Skeletal muscle satellite cell (primary cell): ENCODE results near the gene LSM5. TPM values are rescaled to one million over a fixed set of nuclear protein-coding genes. Genes with fewer than 3 reads are reported as not detected.
A peak's percentile ranks its signal among the peaks of the same experiment; 100 is the strongest.

Experiments
- H3K27me3 ChIP-seq: 2 replicates; pipeline ENCODE4 v1.7.0; 2013; ENCODE audit warnings: low read length; ENCODE audit not compliant: control insufficient read depth, insufficient read depth
- H3K36me3 ChIP-seq: 2 replicates; pipeline ENCODE4 v1.7.0; 2013; ENCODE audit warnings: mild to moderate bottlenecking, control low read depth, low read length; ENCODE audit not compliant: insufficient read depth
- H3K4me1 ChIP-seq: 2 replicates; pipeline ENCODE4 v1.7.0; 2013; ENCODE audit warnings: low read length; ENCODE audit not compliant: control insufficient read depth, insufficient read depth
- H3K4me2 ChIP-seq: 2 replicates; pipeline ENCODE4 v1.7.0; 2013; ENCODE audit warnings: mild to moderate bottlenecking, low read length
- H3K4me3 ChIP-seq: 2 replicates; pipeline ENCODE4 v1.7.0; 2013; ENCODE audit warnings: low read length
- H3K9ac ChIP-seq: 2 replicates; pipeline ENCODE4 v1.7.0; 2013; ENCODE audit warnings: mild to moderate bottlenecking, low read depth, low read length, moderate library complexity
- H3K9me3 ChIP-seq: replicated peaks from 2 replicates; pipeline ENCODE4 v1.7.0; 2013; ENCODE audit warnings: mild to moderate bottlenecking, control low read depth, low read length
- total RNA-seq: library from RNA; depleted of rRNA; stranded (reverse); fragments of >200 nt; gene quantifications from 2 replicates; pipeline ENCODE4 v1.2.3, GENCODE V29; 2012; rRNA removed

LSM5 gene
- total RNA-seq, result 25.6 and 28.8 TPM in 2 replicates

DNA sequence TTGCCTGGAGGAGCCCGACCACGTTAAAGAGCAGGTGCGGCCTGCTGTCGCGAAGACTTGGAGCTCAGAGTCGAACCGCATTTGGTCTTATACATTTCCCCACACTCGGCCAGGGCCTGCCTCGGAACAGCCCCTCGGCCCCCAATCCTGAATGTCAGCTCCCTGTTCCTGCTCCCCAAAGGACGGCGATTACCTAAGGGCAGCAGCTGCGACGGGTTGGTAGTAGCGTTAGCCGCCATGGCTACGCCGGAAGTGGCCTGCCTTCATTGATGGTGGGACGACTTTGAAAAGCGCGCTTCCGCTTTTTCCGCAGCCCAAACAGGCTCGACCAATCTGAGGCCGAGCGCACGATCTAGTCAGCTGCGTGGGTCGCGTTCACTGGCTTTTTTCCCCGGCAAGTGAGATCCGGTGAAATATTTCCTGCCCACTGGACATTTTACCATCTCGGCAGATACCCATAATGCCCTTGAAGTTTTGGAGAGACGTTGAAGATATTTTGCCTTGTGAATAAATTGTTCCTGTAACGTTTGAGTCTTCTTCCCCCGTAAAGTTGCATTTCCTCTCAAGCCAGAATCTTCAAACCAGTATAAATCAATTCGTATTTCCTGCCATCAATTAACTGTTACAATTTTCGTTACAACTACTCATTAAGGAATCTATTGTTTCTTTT is at the start of gene LSM5:
TSS of gene LSM5 (minus strand) at position 254 of the 670 bp plus-strand sequence. CDS start at position 239, 15 bp downstream.
- H3K36me3 ChIP-seq, result peaks cover 17% of the 10 kb centered on the region
- H3K4me1 ChIP-seq, result no peaks in the 10 kb centered on the region
- H3K9me3 ChIP-seq, result no peaks in the 10 kb centered on the region
- no peaks in the 10 kb centered on the region for H3K27me3 ChIP-seq
- peak within 1 kb of the TSS; percentile 87 for H3K4me2 ChIP-seq
- peak within 1 kb of the TSS; percentile 90 for H3K4me3 ChIP-seq
- H3K9ac ChIP-seq, result peak within 1 kb of the TSS; percentile 87

DNA sequence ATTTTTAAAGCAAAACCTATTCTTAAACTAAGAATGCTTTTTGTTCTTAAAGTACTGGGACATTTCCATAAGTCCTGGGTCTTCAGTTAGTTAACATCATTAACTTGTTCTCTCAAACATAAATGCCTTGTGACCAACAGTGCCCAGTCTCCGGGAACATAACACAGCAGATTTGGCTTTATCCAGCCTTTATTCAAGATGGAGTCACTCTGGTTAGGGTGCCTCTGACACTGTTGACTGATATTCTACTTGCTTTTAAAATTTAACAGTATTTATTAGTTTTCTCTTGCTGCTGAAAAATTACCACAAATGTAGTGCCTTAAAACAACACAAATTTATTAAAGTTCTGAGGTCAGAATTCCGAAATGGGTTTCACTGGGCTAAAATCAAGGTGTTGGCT is 49.2 kb upstream of the LSM5 start:
- Histone ChIP-seq H3K27me3 (no peaks in the 10 kb centered on the region), H3K4me1 (peaks cover 7% of the 10 kb centered on the region), H3K4me2 (no peak overlapping the region), H3K9me3 (no peaks in the 10 kb centered on the region), H3K36me3 (peaks cover 9% of the 10 kb centered on the region), H3K4me3 (no peak overlapping the region), H3K9ac (no peak overlapping the region)

DNA sequence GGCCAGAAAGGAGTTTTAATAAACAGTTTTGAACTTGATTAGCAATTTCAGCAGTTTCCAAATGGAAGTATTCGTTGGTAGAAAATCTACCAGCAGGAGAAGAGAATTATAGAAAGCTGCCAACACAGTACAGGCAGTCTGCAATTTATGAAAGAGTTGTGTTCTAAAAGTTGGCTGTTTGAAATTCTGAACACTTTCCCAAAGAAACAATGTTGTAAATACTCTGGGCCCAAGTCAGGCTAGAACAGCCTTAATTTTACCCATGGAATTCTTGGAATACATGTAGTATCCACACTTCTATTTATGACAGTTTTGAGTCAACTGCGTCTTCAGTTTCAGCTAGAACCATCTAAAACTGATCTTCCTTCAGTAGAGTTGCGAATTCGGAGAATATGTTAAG is 47.6 kb upstream of the LSM5 start:
- peaks cover 7% of the 10 kb centered on the region for H3K4me1 ChIP-seq
- no peaks in the 10 kb centered on the region for H3K36me3 ChIP-seq
- no peaks in the 10 kb centered on the region for H3K9me3 ChIP-seq
- H3K9ac ChIP-seq, result no peak overlapping the region
- H3K27me3 ChIP-seq, result no peaks in the 10 kb centered on the region
- no peak overlapping the region for H3K4me3 ChIP-seq
- H3K4me2 ChIP-seq, result no peak overlapping the region

DNA sequence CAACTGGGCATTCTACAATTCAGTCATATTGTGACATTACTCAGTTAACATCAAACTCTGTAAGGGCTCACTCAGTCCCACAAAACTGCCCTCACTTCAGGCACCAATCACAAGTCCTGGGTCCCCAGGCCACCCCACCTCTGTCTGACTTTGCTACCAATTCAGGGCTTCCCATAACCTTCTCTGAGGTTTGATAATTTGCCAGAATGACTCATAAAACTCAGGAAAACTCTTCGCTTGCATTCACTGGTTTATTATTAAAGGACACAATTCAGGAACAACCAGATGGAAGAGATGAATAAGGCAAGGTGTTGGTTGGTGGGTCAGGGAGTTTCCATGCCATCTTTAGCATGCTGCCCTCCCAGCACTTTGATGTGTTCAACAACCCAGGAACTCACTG is 46.4 kb upstream of the LSM5 start:
- Histone ChIP-seq H3K4me2 (no peak overlapping the region), H3K27me3 (no peaks in the 10 kb centered on the region), H3K9me3 (no peaks in the 10 kb centered on the region), H3K36me3 (peaks cover 7% of the 10 kb centered on the region), H3K4me1 (peaks cover 7% of the 10 kb centered on the region), H3K9ac (no peak overlapping the region), H3K4me3 (no peak overlapping the region)

DNA sequence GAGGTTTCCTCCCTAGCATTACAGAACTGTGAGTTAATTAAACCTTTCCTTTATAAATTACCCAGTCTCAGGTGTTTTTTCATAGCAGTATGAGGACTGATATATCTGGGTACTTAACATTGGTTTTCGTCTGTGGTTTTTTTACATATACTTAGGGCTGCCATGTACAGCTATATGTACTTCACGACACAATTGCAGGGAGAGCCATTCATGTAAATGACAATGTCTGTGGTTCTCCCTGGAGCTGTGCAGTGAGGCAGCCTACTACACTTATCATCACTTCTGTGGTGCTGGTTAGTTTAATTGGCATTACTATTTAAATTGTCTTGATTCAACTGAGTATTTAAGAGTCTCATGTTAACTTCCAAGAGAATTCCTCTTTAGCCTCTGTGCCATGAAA is 45.8 kb upstream of the LSM5 start:
- H3K9me3 ChIP-seq, result no peaks in the 10 kb centered on the region
- H3K9ac ChIP-seq, result no peak overlapping the region
- no peak overlapping the region for H3K4me3 ChIP-seq
- no peak overlapping the region for H3K4me2 ChIP-seq
- no peaks in the 10 kb centered on the region for H3K27me3 ChIP-seq
- peaks cover 7% of the 10 kb centered on the region for H3K4me1 ChIP-seq
- H3K36me3 ChIP-seq, result peaks cover 10% of the 10 kb centered on the region

DNA sequence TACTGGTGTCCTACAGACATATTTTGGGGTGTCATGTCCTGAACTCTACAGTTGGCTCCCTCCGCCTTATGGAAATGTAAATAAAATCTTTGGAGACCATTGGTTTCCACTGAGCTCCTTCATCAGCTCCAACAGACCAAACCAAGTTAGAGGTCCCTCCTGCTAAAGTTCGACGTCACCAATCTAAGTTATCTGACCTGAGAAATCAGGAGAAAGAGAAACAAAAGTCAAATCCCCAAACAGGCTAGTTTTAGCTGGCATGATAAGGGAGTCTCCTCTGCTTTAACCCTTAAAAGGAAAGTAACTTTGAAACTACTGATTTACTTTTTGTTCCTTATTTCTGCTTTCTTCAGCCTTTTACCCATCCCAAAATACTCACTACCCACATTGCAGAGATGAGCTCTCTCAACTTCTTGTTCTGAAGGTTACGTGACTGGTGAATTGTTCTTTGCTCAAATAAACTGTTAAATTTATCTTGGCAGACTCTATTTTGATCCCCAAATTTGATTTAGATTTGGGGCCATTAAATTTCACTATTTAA is 45.1 kb upstream of the LSM5 start:
- Histone ChIP-seq H3K36me3 (peaks cover 10% of the 10 kb centered on the region), H3K9me3 (no peaks in the 10 kb centered on the region), H3K4me2 (no peak overlapping the region), H3K9ac (no peak overlapping the region), H3K4me3 (no peak overlapping the region), H3K4me1 (peaks cover 7% of the 10 kb centered on the region), H3K27me3 (no peaks in the 10 kb centered on the region)

DNA sequence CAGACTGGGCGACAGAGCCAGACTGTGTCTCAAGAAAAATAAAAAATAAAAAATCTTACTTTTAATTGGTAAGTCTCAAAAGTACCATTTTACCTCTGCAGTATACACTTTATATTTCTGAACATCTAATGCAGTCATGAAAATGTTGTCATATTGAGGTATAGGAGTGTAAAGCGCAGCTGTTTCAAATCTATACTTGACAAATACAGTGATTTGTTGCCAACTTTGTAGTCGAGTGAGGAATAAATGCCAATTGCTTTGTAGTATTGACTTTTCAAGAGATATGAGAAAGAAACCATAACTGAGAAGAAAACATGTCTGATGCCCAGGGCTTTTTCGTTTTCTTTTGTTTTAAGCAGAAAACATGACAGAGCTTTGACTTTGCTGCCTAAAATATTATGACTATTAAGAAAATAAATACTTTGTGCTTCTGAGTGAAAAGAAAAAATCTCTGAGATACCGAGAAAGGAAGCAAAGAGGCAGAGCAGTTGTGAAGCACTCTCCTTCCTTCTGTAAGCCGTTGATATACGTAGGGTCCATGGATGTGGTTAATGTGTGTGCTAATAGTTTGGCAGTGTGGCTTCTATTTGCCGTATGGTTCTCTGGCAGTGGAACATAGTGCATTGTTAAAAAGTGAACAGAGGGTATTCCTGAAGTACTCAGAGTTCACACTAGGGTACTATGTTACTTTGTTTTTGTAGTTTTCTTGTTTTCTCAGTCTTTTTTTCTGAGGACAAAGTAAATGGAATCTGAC is 43.3 kb upstream of the LSM5 start:
- H3K4me1 ChIP-seq, result peaks cover 7% of the 10 kb centered on the region
- no peak overlapping the region for H3K9ac ChIP-seq
- no peaks in the 10 kb centered on the region for H3K27me3 ChIP-seq
- H3K4me2 ChIP-seq, result no peak overlapping the region
- H3K4me3 ChIP-seq, result no peak overlapping the region
- no peaks in the 10 kb centered on the region for H3K9me3 ChIP-seq
- H3K36me3 ChIP-seq, result peaks cover 10% of the 10 kb centered on the region

DNA sequence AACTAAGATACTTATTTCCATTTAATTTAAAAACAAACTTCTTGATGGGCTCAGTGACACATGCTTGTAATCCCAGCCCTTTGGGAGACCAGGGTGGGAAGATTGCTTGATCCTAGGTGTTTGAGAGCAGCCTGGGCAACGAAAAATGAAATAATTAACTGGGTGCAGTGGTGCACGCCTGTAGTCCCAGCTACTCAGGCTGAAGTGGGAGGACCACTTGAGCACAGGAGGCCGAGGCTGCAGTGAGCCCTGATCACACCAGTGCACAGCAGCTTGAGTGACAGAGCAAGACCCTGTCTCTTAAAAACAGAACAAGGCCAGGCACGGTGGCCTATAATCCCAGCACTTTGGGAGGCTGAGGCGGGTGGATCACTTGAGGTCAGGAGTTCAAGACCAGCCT is 42.5 kb upstream of the LSM5 start:
- Histone ChIP-seq H3K36me3 (peaks cover 10% of the 10 kb centered on the region), H3K27me3 (no peaks in the 10 kb centered on the region), H3K4me2 (no peak overlapping the region), H3K4me1 (peaks cover 7% of the 10 kb centered on the region), H3K4me3 (no peak overlapping the region), H3K9ac (no peak overlapping the region), H3K9me3 (no peaks in the 10 kb centered on the region)

DNA sequence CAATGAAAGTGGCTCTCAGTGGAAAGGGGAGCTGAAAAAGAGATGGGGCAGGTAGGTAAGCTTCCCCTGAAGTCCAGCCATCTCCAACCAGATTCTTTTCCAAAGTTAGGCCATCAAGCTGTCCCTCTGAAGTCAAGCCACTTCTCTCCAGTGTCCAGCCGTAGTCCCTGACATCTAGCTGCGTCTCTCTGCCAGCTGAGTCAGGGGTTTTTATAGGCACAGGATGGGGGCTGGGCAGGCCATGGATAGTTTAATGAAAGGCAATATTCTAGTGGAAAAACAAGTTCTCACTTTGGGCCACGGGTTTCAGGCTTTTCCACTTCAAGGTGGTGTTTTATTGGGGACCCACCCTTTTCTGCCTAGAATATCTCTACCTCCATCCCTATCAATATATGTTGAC is 41.9 kb upstream of the LSM5 start:
- Histone ChIP-seq H3K9ac (no peak overlapping the region), H3K9me3 (no peaks in the 10 kb centered on the region), H3K4me1 (peaks cover 7% of the 10 kb centered on the region), H3K36me3 (peaks cover 10% of the 10 kb centered on the region), H3K4me3 (no peak overlapping the region), H3K4me2 (no peak overlapping the region), H3K27me3 (no peaks in the 10 kb centered on the region)

DNA sequence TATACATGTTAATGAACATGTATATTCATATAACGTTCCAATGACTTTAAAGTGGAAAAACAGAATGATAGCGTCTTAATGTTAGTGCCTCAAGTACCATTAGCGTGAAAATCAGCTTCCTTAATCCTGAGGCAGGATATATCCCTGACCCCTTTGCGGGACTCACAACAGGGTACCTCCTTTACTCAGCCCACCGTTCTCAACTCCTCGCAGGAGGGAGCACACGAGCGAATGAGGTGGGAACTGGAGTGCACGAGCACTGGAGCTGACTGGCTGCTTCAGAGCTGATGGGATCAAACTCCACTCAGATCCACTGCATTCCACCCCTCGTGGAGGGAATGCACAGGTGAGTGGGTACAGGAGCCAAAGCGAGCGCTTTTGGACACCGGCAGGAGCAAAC is 41.2 kb upstream of the LSM5 start:
- Histone ChIP-seq H3K9ac (no peak overlapping the region), H3K27me3 (no peaks in the 10 kb centered on the region), H3K4me3 (no peak overlapping the region), H3K9me3 (no peaks in the 10 kb centered on the region), H3K36me3 (peaks cover 10% of the 10 kb centered on the region), H3K4me2 (no peak overlapping the region), H3K4me1 (peaks cover under 1% of the 10 kb centered on the region)

DNA sequence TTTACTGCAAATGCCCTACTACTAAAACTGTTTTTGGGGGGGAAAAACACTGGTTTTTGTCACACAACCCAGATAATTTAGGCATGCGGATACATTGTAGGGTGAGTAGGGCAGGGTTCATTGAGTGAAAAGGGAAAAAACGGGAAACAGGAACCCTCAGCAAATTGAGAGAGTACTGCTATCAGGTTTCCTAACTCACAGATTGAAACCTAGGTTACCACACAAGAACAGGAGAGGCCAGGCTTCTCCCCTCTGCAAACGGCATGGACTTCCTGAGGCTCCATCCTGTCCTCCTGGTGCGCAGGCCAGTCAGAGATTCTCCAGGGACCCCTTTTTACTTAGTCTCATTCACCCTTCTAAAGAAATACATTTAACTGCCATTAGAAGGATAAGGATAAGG is 35.7 kb upstream of the LSM5 start:
- Histone ChIP-seq H3K36me3 (peaks cover 7% of the 10 kb centered on the region), H3K27me3 (no peaks in the 10 kb centered on the region), H3K9ac (no peak overlapping the region), H3K4me3 (no peak overlapping the region), H3K4me2 (no peak overlapping the region), H3K9me3 (no peaks in the 10 kb centered on the region), H3K4me1 (no peaks in the 10 kb centered on the region)
